NCI-H510A (cell line): ENCODE data around the gene DNMT3A.
A peak's percentile ranks its signal among the peaks of the same experiment; 100 is the strongest.

Experiments
- DNase-seq: peaks from one replicate; lab custom pipeline; 2025; lab: John Stamatoyannopoulos, UW

The DNMT3A gene

GRCh38 chr2:25202275-25202674, 139.4 kb downstream of the DNMT3A start:
- no peak for DNase-seq

- no peak for DNase-seq
These were observed 139.9 kb downstream of the DNMT3A start for GRCh38 chr2:25201794-25202193.

DNA sequence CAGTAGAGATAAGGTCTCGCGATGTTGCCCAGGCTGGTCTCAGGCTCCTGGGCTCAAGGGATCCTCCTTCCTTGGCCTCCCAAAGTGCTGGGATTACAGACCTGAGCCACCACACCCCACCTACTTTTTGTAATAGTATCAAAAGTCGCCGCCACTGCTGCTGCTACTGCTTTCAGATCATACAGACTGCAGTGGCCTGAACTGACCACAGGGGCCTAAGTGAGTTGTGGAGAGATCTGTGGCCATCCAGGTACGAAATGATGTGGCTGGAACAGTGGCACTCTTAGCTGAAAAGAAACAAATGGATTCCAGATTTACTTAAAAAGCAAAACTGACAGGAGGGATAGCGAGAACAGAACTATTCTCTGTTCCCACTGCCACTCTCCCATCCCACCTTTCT, 140.5 kb downstream of the DNMT3A start:
- no peak for DNase-seq

GRCh38 chr2:25198576-25198975, 143.1 kb downstream of the DNMT3A start:
- no peak for DNase-seq

DNA sequence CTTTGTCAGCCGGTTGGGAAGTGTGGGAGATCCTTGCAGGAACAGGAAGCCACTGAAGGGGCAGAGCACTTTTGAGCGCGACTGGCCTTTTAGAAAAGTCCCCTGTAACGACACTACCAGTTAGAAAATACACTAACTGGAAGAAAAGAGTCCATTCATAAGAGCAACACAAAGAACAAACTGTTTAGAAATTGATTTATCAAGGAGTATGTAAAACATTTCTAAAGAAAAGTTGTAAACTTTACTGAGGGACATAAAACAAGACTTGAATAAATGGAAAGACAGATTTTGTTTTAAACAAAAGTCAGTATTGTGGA, 143.6 kb downstream of the DNMT3A start:
- DNase-seq: no peak

DNA sequence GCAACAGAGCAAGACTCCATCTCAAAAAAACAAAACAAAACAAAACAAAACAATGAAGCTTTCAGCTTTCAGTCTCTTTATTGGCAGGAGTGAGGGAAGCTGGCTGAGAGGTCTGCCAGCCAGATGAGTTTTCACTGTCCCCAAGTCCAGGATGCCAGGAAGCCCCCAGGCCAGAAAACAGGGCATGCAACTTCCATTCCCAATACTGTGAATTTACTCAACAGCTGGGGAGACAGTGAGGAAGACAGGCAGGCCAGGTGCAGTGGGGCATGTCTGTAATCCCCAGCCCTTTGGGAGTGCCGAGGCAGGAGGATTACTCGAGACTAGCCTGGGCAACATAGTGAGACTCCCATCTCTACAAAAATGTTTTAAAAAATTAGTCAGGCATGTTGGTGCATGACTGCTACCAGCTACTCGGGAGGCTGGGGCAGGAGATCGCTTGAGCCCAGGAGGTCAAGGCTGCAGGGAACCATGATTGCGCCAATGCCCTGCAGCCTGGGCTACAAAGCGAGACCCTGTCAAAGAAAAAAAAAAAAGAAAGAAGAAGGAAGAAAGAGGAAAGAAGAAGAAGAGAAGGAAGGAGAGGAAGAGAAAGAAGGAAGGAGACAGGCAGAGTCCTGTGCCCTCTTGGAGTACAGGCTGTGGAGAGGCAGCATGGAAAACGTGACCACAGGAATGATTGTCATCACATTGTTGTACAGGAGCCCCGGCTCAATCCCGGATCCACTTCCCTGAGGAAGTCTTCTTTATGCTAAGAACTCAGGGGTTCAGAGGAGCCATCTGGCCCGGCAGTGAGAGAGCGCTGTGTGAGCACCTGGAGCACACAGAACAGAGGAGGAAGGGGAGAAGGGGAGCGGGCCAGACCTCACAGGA, 144.2 kb downstream of the DNMT3A start:
- no peak for DNase-seq

DNA sequence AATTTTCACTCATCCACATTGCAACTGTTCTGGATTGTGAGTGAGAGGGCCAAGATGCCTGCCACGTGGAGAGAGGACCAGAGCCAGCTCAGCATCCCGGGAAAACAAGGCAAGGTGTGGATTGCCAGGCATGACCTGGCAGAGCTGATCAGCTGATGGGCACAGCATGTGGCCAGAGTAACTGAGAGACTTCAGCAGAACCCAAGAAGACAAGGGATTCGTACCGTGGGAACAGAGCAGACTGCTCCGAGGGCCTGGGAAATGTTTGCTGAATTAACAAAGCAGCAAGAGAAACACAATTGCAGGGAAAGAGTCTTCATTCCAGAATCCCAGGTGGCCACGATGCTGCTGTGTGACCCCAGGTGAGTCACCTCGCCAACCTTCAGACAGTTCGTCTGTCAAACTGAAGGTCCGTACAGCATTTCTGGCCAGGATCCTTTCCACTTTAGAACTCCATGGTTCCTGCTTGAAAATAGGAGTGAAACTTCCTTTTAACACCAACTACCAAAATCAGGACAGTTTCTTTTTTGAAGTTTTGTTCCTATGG, 147.1 kb downstream of the DNMT3A start:
- no peak for DNase-seq

GRCh38 chr2:25190536-25190935, 151.2 kb downstream of the DNMT3A start:
- DNase-seq: no peak

- DNase-seq: no peak
These were observed 153.3 kb downstream of the DNMT3A start for GRCh38 chr2:25188405-25188804.

DNA sequence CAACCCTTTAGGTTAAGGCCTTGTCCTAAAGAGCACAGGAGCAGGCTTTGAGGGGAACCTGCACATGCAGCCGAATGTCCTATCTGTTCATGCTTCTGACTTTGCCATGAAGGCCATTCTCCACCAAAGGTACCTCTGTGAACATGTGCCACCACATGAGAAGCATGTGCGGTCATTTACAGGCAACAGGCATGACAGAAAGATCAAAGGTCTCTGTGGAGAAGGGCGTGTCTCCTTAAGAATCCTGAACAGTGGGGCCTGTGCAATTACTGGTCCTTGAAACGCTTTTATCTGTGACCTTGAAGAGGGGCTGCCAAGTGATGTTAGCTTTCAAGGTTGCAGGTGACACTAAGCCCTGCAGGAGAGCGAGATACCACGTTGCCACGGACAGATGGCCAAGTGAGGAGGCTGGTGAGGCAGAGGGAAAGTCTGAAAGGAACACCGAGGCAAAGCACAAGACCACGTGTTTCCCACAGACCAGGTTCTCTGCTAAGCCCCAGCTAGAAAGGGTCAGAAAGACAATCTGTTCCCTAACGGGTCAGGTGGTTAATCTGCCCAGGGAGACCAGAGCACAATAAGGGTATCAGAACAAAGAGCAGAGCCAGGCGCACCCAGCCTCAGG, 153.9 kb downstream of the DNMT3A start:
- no peak for DNase-seq

DNA sequence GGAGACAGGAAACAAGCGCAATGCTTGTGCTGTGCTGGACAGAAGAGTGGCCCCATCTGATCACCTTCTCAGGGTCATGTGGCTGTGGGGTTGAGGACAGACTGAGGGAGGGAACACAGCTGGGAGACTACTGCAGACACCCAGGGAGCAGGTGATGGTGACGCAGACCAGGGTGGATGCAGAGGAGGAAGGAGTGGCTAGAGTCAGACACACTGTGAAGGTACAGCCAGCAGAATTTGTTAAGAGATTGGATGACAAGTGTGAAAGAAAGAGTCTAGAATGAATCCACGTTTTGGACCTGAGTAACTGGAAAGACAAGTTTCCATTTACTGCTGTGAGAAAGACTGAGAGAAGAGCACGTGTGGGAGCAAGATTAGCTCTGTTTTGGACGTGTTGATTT, 157.5 kb downstream of the DNMT3A start:
- peak; percentile 78 for DNase-seq

DNA sequence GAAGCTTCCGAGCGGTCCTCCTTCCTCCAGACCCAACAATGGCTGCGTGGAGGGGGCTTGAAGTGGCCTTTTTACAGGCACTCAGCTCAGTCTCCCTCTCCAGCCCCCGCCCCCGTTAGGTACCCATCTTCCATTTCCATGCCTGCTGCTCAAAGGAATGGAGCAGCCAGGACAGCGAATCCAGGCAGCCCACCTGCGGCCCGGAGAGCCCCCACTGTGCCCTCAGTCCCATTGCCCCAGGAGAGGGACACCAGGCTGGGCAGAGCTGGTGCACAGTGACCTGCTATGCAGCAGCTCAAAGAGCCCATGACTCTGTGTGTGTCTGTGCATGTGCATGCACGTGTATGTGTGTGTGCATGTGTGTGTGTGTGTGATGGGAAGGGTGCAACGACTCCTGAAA, 162.7 kb downstream of the DNMT3A start:
- DNase-seq: no peak
